SKM-1 (cell line): ENCODE data around the gene HADHA.

ENCODE experiments used
- DNase-seq: peaks from one replicate; lab custom pipeline; 2025; ENCODE audit not compliant: unreplicated experiment; lab: John Stamatoyannopoulos, UW

HADHA gene

GRCh38 chr2:26144953-26145680, 99.3 kb downstream of the HADHA start:
- no peak for DNase-seq

GRCh38 chr2:26144031-26144430, 100.4 kb downstream of the HADHA start:
- no peak for DNase-seq

DNA sequence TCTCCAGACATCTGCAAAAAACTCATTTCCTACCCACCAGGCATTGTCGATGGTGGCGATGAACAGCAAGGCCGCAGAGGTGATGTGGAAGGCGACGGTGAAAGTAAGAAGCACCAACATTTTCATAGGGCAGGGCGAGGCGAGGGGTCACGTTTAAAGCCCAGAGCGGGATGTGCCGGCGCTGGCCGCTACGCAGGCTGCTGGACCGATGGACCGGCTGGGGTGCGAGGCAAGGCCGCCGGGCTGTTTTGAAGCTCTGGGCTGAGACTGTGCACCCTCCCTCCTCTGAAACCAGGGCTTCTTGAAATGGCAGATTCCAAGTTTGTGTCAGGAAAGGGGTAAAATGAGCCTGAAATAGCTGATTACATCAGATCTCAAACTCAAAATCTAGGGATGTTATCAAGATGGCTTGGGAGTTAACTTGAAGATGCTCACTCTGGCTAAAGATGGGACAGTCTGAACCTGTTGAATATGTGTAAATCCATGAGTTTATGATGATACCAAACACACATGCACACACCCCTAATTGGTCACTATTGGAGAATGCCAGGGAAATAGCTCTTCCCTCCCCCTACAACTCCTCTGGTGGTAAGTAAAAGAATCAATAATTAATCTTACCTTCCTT, 103.2 kb downstream of the HADHA start:
- no peak for DNase-seq
